ENCODE measurements around the gene NBPF8. TPM values are rescaled to one million over a fixed set of nuclear protein-coding genes. Genes with fewer than 3 reads are reported as not detected.
"Not testable (repeated sequence)": the region's sequence is repeated elsewhere in the genome, so short reads cannot be mapped to it uniquely, and the experiment has no call there.

Gene NBPF8
- 1 to 10 TPM in 2 of 3 donors, under 1 TPM in 1; 0.49 to 1.1 (median 1.0) TPM for polyA plus RNA-seq

GRCh38 chr1:120414911-120415480, at the start of gene NBPF8:
Gene NBPF8, plus strand, starts transcription at chr1:120415035. Its CDS starts 21,488 bp downstream, at chr1:120436523.
- not testable (repeated sequence) for H3K4me1 Mint-ChIP-seq; H3K27me3 Mint-ChIP-seq (ENCODE audit: low read depth in 3 of 3)
- H3K4me3 Mint-ChIP-seq = peak within 1 kb of the TSS; percentile 86 to 95 (median 94)

GRCh38 chr1:120367709-120368108, 47.1 kb upstream of the NBPF8 start:
- DNase-seq; H3K27me3 Mint-ChIP-seq (ENCODE audit: low read depth in 3 of 3); H3K36me3 Mint-ChIP-seq; H3K9me3 Mint-ChIP-seq; H3K4me3 Mint-ChIP-seq; H3K4me1 Mint-ChIP-seq; H3K27ac Mint-ChIP-seq: not testable (repeated sequence)

More at GRCh38 chr1:120414911-120415480, at the start of gene NBPF8:
- H3K27ac Mint-ChIP-seq = peak within 1 kb of the TSS; percentile 70 to 87 (median 79)
- H3K9me3 Mint-ChIP-seq, H3K36me3 Mint-ChIP-seq: not testable (repeated sequence)
- DNase-seq = peak; percentile 59 to 65 (median 63)

GRCh38 chr1:120386651-120387050, 28.2 kb upstream of the NBPF8 start:
- not testable (repeated sequence) for DNase-seq; H3K27me3 Mint-ChIP-seq (ENCODE audit: low read depth in 3 of 3); H3K4me3 Mint-ChIP-seq; H3K4me1 Mint-ChIP-seq; H3K9me3 Mint-ChIP-seq; H3K36me3 Mint-ChIP-seq
- H3K27ac Mint-ChIP-seq = peak overlapping the region in 1 of 6 donors; percentile 21

GRCh38 chr1:120388597-120389126, 26.2 kb upstream of the NBPF8 start:
- H3K9me3 Mint-ChIP-seq; H3K27ac Mint-ChIP-seq; H3K36me3 Mint-ChIP-seq; H3K4me1 Mint-ChIP-seq; H3K27me3 Mint-ChIP-seq (ENCODE audit: low read depth in 3 of 3): not testable (repeated sequence)
- DNase-seq = peak; percentile 29 to 49 (median 33)
- peak overlapping the region in 2 of 5 donors; percentile 31 to 46 for H3K4me3 Mint-ChIP-seq

- DNase-seq; H3K9me3 Mint-ChIP-seq; H3K4me3 Mint-ChIP-seq; H3K36me3 Mint-ChIP-seq; H3K27me3 Mint-ChIP-seq (ENCODE audit: low read depth in 3 of 3); H3K27ac Mint-ChIP-seq; H3K4me1 Mint-ChIP-seq: not testable (repeated sequence)
These were observed 23.5 kb upstream of the NBPF8 start for GRCh38 chr1:120391365-120391764.

GRCh38 chr1:120393316-120394232, 21.3 kb upstream of the NBPF8 start:
- H3K4me3 Mint-ChIP-seq; H3K4me1 Mint-ChIP-seq; H3K27me3 Mint-ChIP-seq (ENCODE audit: low read depth in 3 of 3); H3K27ac Mint-ChIP-seq; DNase-seq; H3K9me3 Mint-ChIP-seq; H3K36me3 Mint-ChIP-seq: not testable (repeated sequence)

- H3K27me3 Mint-ChIP-seq (ENCODE audit: low read depth in 3 of 3); H3K36me3 Mint-ChIP-seq; DNase-seq; H3K4me3 Mint-ChIP-seq; H3K27ac Mint-ChIP-seq; H3K9me3 Mint-ChIP-seq; H3K4me1 Mint-ChIP-seq: not testable (repeated sequence)
These were observed 9.5 kb upstream of the NBPF8 start for GRCh38 chr1:120405348-120405747.

GRCh38 chr1:120414451-120414850, 384 bp upstream of the NBPF8 start:
- not testable (repeated sequence) for H3K9me3 Mint-ChIP-seq; DNase-seq; H3K27me3 Mint-ChIP-seq (ENCODE audit: low read depth in 3 of 3); H3K4me1 Mint-ChIP-seq; H3K27ac Mint-ChIP-seq; H3K4me3 Mint-ChIP-seq; H3K36me3 Mint-ChIP-seq

GRCh38 chr1:120415492-120415961, 692 bp downstream of the NBPF8 start:
- peak in 2 of 3 donors; percentile 15 to 35 for DNase-seq
- not testable (repeated sequence) for H3K27me3 Mint-ChIP-seq (ENCODE audit: low read depth in 3 of 3); H3K36me3 Mint-ChIP-seq; H3K9me3 Mint-ChIP-seq; H3K4me1 Mint-ChIP-seq
- H3K4me3 Mint-ChIP-seq = peak overlapping the region; percentile 86 to 95 (median 90)
- peak overlapping the region; percentile 52 to 87 (median 76) for H3K27ac Mint-ChIP-seq

- H3K4me3 Mint-ChIP-seq; DNase-seq; H3K27ac Mint-ChIP-seq; H3K9me3 Mint-ChIP-seq; H3K36me3 Mint-ChIP-seq; H3K4me1 Mint-ChIP-seq; H3K27me3 Mint-ChIP-seq (ENCODE audit: low read depth in 3 of 3): not testable (repeated sequence)
These were observed 10.2 kb downstream of the NBPF8 start for GRCh38 chr1:120425063-120425462.

- H3K27ac Mint-ChIP-seq, DNase-seq, H3K36me3 Mint-ChIP-seq: not testable (repeated sequence)
These were observed 16.8 kb downstream of the NBPF8 start for GRCh38 chr1:120431626-120432025.

GRCh38 chr1:120433831-120434230, 19.0 kb downstream of the NBPF8 start:
- not testable (repeated sequence) for H3K9me3 Mint-ChIP-seq; H3K4me3 Mint-ChIP-seq; H3K27ac Mint-ChIP-seq; DNase-seq; H3K27me3 Mint-ChIP-seq (ENCODE audit: low read depth in 3 of 3); H3K36me3 Mint-ChIP-seq; H3K4me1 Mint-ChIP-seq

More at GRCh38 chr1:120431626-120432025, 16.8 kb downstream of the NBPF8 start:
- H3K4me3 Mint-ChIP-seq; H3K9me3 Mint-ChIP-seq; H3K4me1 Mint-ChIP-seq; H3K27me3 Mint-ChIP-seq (ENCODE audit: low read depth in 3 of 3): not testable (repeated sequence)

GRCh38 chr1:120449124-120449523, 34.3 kb downstream of the NBPF8 start:
- H3K27me3 Mint-ChIP-seq (ENCODE audit: low read depth in 3 of 3); H3K4me3 Mint-ChIP-seq; DNase-seq; H3K4me1 Mint-ChIP-seq; H3K27ac Mint-ChIP-seq; H3K9me3 Mint-ChIP-seq; H3K36me3 Mint-ChIP-seq: not testable (repeated sequence)

Measured in immature natural killer cell (primary cell).